ENCODE measurements around the gene BDH1. TPM values are rescaled to one million over a fixed set of nuclear protein-coding genes. Genes with fewer than 3 reads are reported as not detected.
"Not testable (repeated sequence)": the region's sequence is repeated elsewhere in the genome, so short reads cannot be mapped to it uniquely, and the experiment has no call there.

BDH1 gene
- total RNA-seq, 1 donor from 2014 or later = 7.2 TPM

DNA sequence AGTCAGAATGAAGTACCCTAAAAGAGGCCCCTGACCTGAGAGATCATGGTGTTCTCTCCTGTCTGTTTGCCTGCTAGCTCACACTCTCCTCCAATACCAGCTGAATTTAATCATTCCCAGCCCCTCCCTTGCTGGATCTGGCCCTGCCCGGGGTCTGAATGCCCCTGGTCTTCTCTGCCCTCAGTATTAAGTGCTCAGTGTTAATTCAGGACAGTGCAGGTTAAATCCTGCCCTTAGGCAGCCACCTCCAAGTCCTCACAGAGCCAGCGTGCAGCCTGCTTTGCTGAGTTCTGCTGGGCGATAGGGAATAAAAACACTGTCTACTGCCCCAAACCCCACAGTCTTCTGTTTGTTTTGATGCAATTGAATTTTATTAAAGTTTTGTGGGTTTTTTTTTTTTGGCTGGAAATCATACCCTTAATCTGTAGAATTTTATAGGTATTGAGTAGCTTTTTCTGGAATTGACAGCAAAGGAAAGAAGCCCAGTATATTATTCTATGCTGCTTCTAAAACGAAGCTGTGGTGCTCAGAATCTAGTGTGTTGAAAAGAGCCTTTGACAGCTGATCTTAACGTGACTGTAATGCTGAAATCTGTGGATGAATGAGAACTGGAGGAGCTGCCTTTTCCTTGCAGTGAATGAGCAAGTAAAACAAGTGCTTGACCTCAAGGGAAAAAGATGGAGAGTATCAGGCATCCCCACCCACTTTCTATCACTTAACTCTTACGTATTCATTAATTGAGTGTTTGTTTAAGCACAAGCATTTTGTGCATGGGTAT lies 12.3 kb upstream of the BDH1 start:
- H3K4me3 ChIP-seq (ENCODE audit: low read depth, low read length) = no peak overlapping the region
- TF ChIP-seq, protein P1, sequence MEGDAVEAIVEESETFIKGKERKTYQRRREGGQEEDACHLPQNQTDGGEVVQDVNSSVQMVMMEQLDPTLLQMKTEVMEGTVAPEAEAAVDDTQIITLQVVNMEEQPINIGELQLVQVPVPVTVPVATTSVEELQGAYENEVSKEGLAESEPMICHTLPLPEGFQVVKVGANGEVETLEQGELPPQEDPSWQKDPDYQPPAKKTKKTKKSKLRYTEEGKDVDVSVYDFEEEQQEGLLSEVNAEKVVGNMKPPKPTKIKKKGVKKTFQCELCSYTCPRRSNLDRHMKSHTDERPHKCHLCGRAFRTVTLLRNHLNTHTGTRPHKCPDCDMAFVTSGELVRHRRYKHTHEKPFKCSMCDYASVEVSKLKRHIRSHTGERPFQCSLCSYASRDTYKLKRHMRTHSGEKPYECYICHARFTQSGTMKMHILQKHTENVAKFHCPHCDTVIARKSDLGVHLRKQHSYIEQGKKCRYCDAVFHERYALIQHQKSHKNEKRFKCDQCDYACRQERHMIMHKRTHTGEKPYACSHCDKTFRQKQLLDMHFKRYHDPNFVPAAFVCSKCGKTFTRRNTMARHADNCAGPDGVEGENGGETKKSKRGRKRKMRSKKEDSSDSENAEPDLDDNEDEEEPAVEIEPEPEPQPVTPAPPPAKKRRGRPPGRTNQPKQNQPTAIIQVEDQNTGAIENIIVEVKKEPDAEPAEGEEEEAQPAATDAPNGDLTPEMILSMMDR (conservative IDR thresholded peaks at IDR 0.05; ENCODE audit: low read depth, low read length) = no peak
- no peak for DNase-seq (ENCODE audit: low read depth)

DNA sequence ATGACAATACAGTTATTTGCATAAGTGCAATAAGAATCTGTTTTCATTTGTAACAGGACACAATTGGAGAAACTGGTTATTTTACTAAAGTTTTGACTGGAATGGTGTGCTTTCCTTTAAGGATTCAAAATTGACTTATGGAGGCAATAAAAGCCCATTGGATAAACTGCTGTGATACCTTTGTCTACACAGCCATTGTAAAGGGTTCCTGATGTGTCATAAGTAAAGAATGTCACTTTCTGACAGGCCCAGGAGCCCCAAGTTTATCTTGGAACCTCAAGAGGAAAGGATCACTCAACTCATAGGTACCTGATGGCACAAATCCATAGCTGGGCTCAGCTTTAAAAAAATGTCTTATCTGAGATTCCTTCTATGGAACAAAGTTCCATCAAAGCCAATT lies 10.4 kb upstream of the BDH1 start:
- not testable (repeated sequence) for DNase-seq (ENCODE audit: low read depth); H3K4me3 ChIP-seq (ENCODE audit: low read depth, low read length)

DNA sequence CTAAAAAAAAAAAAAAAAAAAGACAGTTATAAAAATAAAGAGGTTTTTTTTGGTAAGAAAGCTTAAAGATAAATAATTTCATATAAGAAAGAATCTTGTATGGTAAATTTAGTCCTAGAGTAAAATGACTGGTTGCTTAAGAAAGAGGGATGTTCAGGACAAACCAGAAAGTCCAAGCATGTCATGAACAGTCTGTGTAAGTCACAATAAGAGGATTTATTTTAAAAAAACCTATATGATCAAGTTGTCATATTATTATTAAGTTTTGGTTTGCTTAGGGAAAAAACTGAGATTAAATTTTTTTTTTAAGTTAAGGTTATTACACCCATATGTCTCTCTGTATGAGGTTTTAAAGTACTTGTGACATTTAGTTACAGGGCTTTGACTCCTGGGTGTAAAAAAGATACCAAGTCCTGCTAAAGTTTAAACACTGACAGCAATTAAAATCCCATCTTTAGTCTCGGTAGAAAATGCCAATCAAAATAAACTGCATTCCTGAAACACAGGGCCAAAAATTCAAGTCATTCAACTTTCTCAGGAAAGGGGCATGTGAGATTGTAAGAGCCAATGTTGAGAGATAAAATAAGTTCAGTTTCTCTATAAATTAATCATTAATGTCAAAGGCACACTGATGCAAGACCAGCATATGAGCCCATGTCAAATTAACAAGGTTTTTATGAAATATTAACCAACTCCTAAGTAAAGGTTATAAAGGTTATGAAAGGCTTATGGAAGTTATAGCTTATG lies 8.5 kb upstream of the BDH1 start:
- TF ChIP-seq, protein P1 (conservative IDR thresholded peaks at IDR 0.05; ENCODE audit: low read depth, low read length) = no peak
- H3K4me3 ChIP-seq (ENCODE audit: low read depth, low read length) = no peak overlapping the region
- no peak for DNase-seq (ENCODE audit: low read depth)

DNA sequence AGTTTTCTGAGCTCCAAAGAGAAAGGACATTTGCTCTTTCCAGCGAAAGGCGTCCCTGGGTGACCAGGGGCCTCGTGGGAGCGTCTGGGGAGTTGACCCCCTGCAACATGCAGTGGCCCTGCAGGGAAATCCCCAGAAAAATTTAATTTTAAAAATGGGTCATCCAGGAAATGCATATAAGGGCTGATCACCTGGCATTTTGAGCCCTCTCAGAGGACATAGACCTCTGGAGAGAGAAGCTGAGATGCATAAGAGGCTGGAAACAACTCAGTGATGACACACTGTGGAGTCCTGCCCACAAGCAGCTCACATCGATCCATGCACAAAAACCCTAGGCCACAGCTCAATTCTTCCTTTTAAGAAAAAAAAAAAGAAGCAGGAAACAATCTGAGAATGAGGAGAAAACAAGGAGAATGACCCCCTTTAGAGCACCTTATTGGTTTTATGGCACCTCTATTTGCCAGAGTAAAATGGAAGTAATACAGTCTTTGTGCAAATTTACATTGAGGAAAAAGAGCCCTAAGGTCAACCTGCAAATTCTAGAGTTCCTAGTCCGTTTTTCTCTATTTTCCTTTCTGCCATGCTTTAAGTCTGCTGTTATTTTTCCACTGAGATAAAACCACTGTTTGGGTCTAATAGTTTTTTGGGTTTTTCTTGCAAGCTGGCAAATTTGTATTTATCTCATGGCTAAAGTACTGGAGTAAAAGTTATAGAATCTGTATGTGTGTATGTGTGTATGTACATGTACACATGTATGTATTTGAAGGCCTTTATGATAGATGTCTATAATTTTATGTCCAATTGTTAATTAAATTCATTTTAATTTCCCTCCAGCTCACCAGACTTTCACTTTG lies 6.9 kb upstream of the BDH1 start:
- no peak overlapping the region for H3K4me3 ChIP-seq (ENCODE audit: low read depth, low read length)
- TF ChIP-seq, protein P1 (conservative IDR thresholded peaks at IDR 0.05; ENCODE audit: low read depth, low read length) = no peak
- no peak for DNase-seq (ENCODE audit: low read depth)

DNA sequence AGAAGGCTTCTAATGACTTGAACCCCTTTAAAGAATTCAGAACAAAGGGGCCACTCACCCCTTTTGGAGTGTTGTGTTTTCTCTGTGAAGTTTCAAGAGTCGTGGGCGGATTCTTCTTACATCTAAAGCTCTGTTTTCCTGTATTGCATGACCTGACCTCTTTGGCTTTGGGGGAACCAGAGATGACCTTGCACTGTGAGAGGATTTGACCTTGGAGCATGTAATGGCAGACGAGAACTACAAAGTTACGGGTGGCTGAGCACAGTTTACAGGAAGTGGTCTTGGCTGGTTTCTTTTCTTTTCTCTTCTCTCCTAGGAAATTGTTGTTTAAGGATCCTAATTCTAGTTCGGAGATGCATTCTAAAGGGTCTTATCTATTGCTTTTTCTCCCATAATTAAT lies 6.2 kb upstream of the BDH1 start:
- DNase-seq (ENCODE audit: low read depth) = no peak
- H3K4me3 ChIP-seq (ENCODE audit: low read depth, low read length) = no peak overlapping the region
- TF ChIP-seq, protein P1 (conservative IDR thresholded peaks at IDR 0.05; ENCODE audit: low read depth, low read length) = no peak

DNA sequence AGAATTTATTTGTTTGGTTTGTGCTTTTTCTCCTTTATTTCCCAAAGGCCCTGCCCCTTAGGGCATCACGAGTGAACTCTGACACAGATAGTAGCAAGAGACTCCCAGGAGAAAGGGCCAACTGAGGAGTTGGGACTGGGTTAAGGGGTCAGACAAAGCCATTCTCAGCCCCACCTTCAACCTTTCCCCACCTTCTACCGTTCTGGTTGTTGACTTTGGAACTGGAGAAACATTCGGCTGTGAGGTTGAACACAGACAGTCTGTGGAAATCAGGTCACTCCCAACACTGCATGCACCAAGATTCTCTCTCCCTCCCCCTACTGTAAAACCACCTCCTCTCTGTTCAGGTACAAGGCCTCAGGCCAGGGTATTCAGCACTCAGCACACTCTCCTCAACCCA lies 3.9 kb upstream of the BDH1 start:
- TF ChIP-seq, protein P1 (conservative IDR thresholded peaks at IDR 0.05; ENCODE audit: low read depth, low read length) = no peak
- no peak overlapping the region for H3K4me3 ChIP-seq (ENCODE audit: low read depth, low read length)
- no peak for DNase-seq (ENCODE audit: low read depth)

Data from epithelial cell of proximal tubule (primary cell).